ENCODE results near the gene ZNF333. TPM values are rescaled to one million over a fixed set of nuclear protein-coding genes. Genes with fewer than 3 reads are reported as not detected.
"Not testable (repeated sequence)": the region's sequence is repeated elsewhere in the genome, so short reads cannot be mapped to it uniquely, and the experiment has no call there.

Gene ZNF333
- total and polyA plus RNA-seq, 9 donors: 19.2 to 47.6 (median 31.4) TPM

GRCh38 chr19:14772467-14772866 is 82.6 kb downstream of the ZNF333 start:
- H3K4me1 ChIP-seq (ENCODE audit: insufficient read depth): no peaks in the 10 kb centered on the region
- 78 to 81% (median 79%) methylated on average over 8 of the region's 8 CpGs for WGBS, 3 donors
- DNase-seq: no peak
- no peaks in the 10 kb centered on the region for H3K36me3 ChIP-seq
- no peaks in the 10 kb centered on the region for H3K27me3 ChIP-seq
- intact Hi-C loops (cut with DNase I): no loop called here
- no peak overlapping the region for H3K4me3 ChIP-seq
- TF ChIP-seq, protein P1, sequence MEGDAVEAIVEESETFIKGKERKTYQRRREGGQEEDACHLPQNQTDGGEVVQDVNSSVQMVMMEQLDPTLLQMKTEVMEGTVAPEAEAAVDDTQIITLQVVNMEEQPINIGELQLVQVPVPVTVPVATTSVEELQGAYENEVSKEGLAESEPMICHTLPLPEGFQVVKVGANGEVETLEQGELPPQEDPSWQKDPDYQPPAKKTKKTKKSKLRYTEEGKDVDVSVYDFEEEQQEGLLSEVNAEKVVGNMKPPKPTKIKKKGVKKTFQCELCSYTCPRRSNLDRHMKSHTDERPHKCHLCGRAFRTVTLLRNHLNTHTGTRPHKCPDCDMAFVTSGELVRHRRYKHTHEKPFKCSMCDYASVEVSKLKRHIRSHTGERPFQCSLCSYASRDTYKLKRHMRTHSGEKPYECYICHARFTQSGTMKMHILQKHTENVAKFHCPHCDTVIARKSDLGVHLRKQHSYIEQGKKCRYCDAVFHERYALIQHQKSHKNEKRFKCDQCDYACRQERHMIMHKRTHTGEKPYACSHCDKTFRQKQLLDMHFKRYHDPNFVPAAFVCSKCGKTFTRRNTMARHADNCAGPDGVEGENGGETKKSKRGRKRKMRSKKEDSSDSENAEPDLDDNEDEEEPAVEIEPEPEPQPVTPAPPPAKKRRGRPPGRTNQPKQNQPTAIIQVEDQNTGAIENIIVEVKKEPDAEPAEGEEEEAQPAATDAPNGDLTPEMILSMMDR (IDR thresholded peaks at IDR 0.05): no peak
- TF ChIP-seq POLR2A (IDR thresholded peaks at IDR 0.05) (no peak), EP300 (IDR thresholded peaks at IDR 0.05) (no peak)
- no peaks in the 10 kb centered on the region for H3K9me3 ChIP-seq
- H3K27ac ChIP-seq: no peak overlapping the region

GRCh38 chr19:14772995-14773394 is 83.1 kb downstream of the ZNF333 start:
- no peaks in the 10 kb centered on the region for H3K36me3 ChIP-seq
- no peak overlapping the region for H3K27ac ChIP-seq
- H3K27me3 ChIP-seq: no peaks in the 10 kb centered on the region
- TF ChIP-seq, protein P1 (IDR thresholded peaks at IDR 0.05): no peak
- no peak for TF ChIP-seq POLR2A (IDR thresholded peaks at IDR 0.05)
- no peak for TF ChIP-seq EP300 (IDR thresholded peaks at IDR 0.05)
- 80 to 90% (median 84%) methylated on average over 7 of the region's 7 CpGs for WGBS, 3 donors
- no peaks in the 10 kb centered on the region for H3K9me3 ChIP-seq
- DNase-seq: no peak
- H3K4me3 ChIP-seq: no peak overlapping the region
- H3K4me1 ChIP-seq (ENCODE audit: insufficient read depth): no peaks in the 10 kb centered on the region
- intact Hi-C loops (cut with DNase I): no loop called here

DNA sequence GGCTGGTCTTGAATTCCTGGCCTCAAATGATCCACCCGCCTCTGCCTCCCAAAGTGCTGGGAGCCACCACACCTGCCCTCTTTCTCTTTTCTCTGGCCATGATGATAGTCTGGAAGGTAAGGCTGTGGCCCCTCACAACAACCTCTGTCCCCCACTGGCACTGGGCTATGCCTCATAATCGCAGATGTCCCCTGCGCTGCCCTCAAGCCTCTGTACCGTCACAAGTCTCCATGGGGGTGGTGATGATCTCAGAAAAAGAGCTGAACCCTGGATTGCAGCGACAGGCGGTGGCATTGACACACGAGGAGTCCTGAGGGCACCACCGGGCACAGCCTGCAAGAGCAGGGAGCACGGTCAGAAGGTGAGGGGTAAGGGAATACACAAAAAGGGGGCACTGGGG is 83.9 kb downstream of the ZNF333 start:
- 64 to 77% (median 65%) methylated on average over 9 of the region's 9 CpGs for WGBS, 3 donors
- H3K27me3 ChIP-seq; H3K27ac ChIP-seq; H3K9me3 ChIP-seq; H3K4me3 ChIP-seq; DNase-seq; H3K36me3 ChIP-seq; intact Hi-C loops (cut with DNase I); H3K4me1 ChIP-seq (ENCODE audit: insufficient read depth): not testable (repeated sequence)

GRCh38 chr19:14774373-14774772 is 84.5 kb downstream of the ZNF333 start:
- no peaks in the 10 kb centered on the region for H3K9me3 ChIP-seq
- TF ChIP-seq POLR2A (IDR thresholded peaks at IDR 0.05): no peak
- no peak for TF ChIP-seq EP300 (IDR thresholded peaks at IDR 0.05)
- TF ChIP-seq, protein P1 (IDR thresholded peaks at IDR 0.05): no peak
- intact Hi-C loops (cut with DNase I): no loop called here
- no peak overlapping the region for H3K4me3 ChIP-seq
- H3K4me1 ChIP-seq (ENCODE audit: insufficient read depth): no peaks in the 10 kb centered on the region
- no peaks in the 10 kb centered on the region for H3K36me3 ChIP-seq
- H3K27ac ChIP-seq: no peak overlapping the region
- WGBS, 3 donors: 59 to 70% (median 68%) methylated on average over 10 of the region's 10 CpGs
- no peaks in the 10 kb centered on the region for H3K27me3 ChIP-seq
- DNase-seq: no peak

DNA sequence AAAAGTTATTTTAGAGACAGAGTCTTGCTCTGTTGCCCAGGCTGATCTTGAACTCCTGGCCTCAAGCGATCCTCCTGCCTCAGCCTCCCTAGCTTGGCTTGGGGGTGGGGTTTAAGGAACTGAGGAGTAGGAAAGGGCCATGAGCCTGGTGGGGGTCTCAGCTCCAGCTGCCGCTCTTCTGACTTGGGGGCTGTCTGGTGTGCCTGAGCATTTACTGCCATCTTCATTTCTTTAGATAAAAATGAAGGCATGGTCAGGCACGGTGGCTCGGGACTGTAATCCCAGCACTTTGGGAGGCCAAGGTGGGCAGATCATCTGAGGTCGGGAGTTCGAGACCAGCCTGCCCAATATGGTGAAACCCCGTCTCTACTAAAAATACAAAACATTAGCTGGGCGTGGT is 85.5 kb downstream of the ZNF333 start:
- H3K27me3 ChIP-seq; H3K9me3 ChIP-seq; H3K36me3 ChIP-seq; H3K4me3 ChIP-seq; H3K27ac ChIP-seq; DNase-seq; H3K4me1 ChIP-seq (ENCODE audit: insufficient read depth); intact Hi-C loops (cut with DNase I): not testable (repeated sequence)
- 71 to 82% (median 80%) methylated on average over 8 of the region's 8 CpGs for WGBS, 3 donors

All from ovary (tissue), 9 donors.